ENCODE measurements around the gene CCDC70.

Gene CCDC70

DNA sequence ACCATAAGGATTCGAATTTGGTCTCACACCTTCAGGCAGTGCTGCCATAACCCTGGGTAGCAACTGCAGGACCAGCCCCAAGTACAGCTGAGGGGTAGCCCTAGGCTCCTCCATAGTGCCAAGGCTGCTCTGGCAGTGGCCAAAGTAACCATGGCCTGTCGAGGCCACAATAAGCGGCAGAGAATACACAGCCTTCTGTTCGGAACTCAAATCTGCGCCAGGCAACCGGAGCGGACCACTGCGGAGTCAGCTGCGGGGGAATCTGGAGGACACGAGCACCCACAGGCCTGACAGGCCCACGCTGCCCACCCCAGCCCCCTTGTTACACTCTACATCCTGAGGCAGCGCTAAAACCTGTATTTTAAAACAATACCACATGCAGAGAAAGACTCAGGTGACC, 48.7 kb downstream of the CCDC70 start:
- Histone ChIP-seq H3K36me3 (ENCODE audit: insufficient read depth, low read length) (no peaks in the 10 kb centered on the region), H3K27ac (ENCODE audit: low read depth, low read length) (no peak overlapping the region), H2AFZ (ENCODE audit: low read length, unreplicated experiment) (no peak overlapping the region), H3K79me2 (ENCODE audit: control insufficient read depth, insufficient read depth, low read length, unreplicated experiment) (no peaks in the 10 kb centered on the region), H3K4me1 (ENCODE audit: control insufficient read depth, insufficient read depth, low read length, unreplicated experiment) (no peaks in the 10 kb centered on the region), H3K27me3 (ENCODE audit: insufficient read depth, low read length) (peaks cover 34% of the 10 kb centered on the region), H3K4me3 (ENCODE audit: low read depth, low read length) (no peak overlapping the region)

GRCh38 chr13:51912091-51912490, 50.3 kb downstream of the CCDC70 start:
- Histone ChIP-seq H3K79me2 (ENCODE audit: control insufficient read depth, insufficient read depth, low read length, unreplicated experiment) (no peaks in the 10 kb centered on the region), H2AFZ (ENCODE audit: low read length, unreplicated experiment) (no peak overlapping the region), H3K4me3 (ENCODE audit: low read depth, low read length) (no peak overlapping the region), H3K27me3 (ENCODE audit: insufficient read depth, low read length) (peaks cover 34% of the 10 kb centered on the region), H3K36me3 (ENCODE audit: insufficient read depth, low read length) (no peaks in the 10 kb centered on the region), H3K27ac (ENCODE audit: low read depth, low read length) (no peak overlapping the region), H3K4me1 (ENCODE audit: control insufficient read depth, insufficient read depth, low read length, unreplicated experiment) (no peaks in the 10 kb centered on the region)

- H3K79me2 ChIP-seq (ENCODE audit: control insufficient read depth, insufficient read depth, low read length, unreplicated experiment): no peaks in the 10 kb centered on the region
- H3K27ac ChIP-seq (ENCODE audit: low read depth, low read length): no peak overlapping the region
- no peak overlapping the region for H2AFZ ChIP-seq (ENCODE audit: low read length, unreplicated experiment)
- no peaks in the 10 kb centered on the region for H3K36me3 ChIP-seq (ENCODE audit: insufficient read depth, low read length)
- H3K4me3 ChIP-seq (ENCODE audit: low read depth, low read length): no peak overlapping the region
- no peaks in the 10 kb centered on the region for H3K4me1 ChIP-seq (ENCODE audit: control insufficient read depth, insufficient read depth, low read length, unreplicated experiment)
- peaks cover 36% of the 10 kb centered on the region for H3K27me3 ChIP-seq (ENCODE audit: insufficient read depth, low read length)
These were observed 50.9 kb downstream of the CCDC70 start for GRCh38 chr13:51912511-51913225.

DNA sequence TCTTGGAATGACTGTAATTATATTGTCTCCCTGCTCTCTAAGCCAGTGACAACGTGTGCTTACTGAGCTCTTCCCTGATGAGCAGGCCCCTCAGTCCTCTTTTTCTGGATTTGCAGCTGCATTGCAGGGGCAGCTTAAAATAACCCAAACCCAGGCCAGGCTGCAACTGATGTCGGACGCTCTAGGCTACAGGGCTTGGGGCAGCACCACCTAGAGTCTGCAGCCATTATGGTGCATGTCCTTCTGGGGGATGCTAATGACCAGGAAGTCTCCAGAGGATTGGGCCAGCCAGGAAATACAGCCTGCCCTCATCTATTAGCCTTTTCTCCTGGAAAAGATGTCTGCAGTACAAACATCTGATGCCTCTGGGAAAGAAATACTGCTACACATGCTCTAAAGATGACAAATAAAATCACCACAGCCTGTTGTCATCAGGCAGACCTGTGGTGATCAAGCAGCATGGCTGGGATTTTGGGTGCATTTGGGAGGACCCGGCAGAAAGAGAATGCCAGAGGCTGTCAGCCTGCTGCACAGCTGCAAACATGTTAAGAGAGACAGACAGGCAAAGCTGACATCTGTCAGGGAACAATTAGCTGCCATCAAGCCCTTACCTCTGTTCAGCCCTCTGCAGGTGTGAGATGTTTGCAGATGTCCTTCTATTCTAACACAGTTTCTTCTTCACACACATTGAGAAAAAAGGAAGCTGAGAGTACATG, 51.8 kb downstream of the CCDC70 start:
- H3K4me1 ChIP-seq (ENCODE audit: control insufficient read depth, insufficient read depth, low read length, unreplicated experiment): no peaks in the 10 kb centered on the region
- no peak overlapping the region for H2AFZ ChIP-seq (ENCODE audit: low read length, unreplicated experiment)
- no peak overlapping the region for H3K27ac ChIP-seq (ENCODE audit: low read depth, low read length)
- no peak overlapping the region for H3K4me3 ChIP-seq (ENCODE audit: low read depth, low read length)
- H3K36me3 ChIP-seq (ENCODE audit: insufficient read depth, low read length): no peaks in the 10 kb centered on the region
- H3K27me3 ChIP-seq (ENCODE audit: insufficient read depth, low read length): peaks cover 39% of the 10 kb centered on the region
- H3K79me2 ChIP-seq (ENCODE audit: control insufficient read depth, insufficient read depth, low read length, unreplicated experiment): no peaks in the 10 kb centered on the region

- no peak overlapping the region for H3K27ac ChIP-seq (ENCODE audit: low read depth, low read length)
- H3K36me3 ChIP-seq (ENCODE audit: insufficient read depth, low read length): no peaks in the 10 kb centered on the region
- H3K27me3 ChIP-seq (ENCODE audit: insufficient read depth, low read length): peaks cover 39% of the 10 kb centered on the region
- H2AFZ ChIP-seq (ENCODE audit: low read length, unreplicated experiment): no peak overlapping the region
- no peaks in the 10 kb centered on the region for H3K4me1 ChIP-seq (ENCODE audit: control insufficient read depth, insufficient read depth, low read length, unreplicated experiment)
- no peak overlapping the region for H3K4me3 ChIP-seq (ENCODE audit: low read depth, low read length)
- H3K79me2 ChIP-seq (ENCODE audit: control insufficient read depth, insufficient read depth, low read length, unreplicated experiment): no peaks in the 10 kb centered on the region
These were observed 52.3 kb downstream of the CCDC70 start for GRCh38 chr13:51914137-51914493.

Data from ACC112 (cell line).